ENCODE results near the gene NCBP2. TPM values are rescaled to one million over a fixed set of nuclear protein-coding genes. Genes with fewer than 3 reads are reported as not detected.

Gene NCBP2
- total RNA-seq, 2 experiments from 2014 or later = 54.6 to 55.6 TPM

- peaks cover 12% of the 10 kb centered on the region for H3K36me3 Mint-ChIP-seq (ENCODE audit: low read depth)
- no peaks in the 10 kb centered on the region for H3K9me3 Mint-ChIP-seq
- peaks cover 9% of the 10 kb centered on the region for H3K4me1 Mint-ChIP-seq
- ChIA-PET POLR2A (no interaction called here), CTCF (no interaction called here)
- no peak overlapping the region for H3K4me3 Mint-ChIP-seq
- DNase-seq = no peak
- peaks cover 2% of the 10 kb centered on the region for H3K27me3 Mint-ChIP-seq
- no peak overlapping the region for H3K27ac Mint-ChIP-seq
Observed at GRCh38 chr3:196965112-196965803, 22.9 kb upstream of the NCBP2 start.

- Mint-ChIP-seq H3K27ac (no peak overlapping the region), H3K36me3 (ENCODE audit: low read depth) (peaks cover 12% of the 10 kb centered on the region), H3K4me1 (peaks cover 8% of the 10 kb centered on the region), H3K4me3 (no peak overlapping the region), H3K9me3 (no peaks in the 10 kb centered on the region), H3K27me3 (peaks cover 3% of the 10 kb centered on the region)
- CTCF ChIA-PET = interaction anchor here (0.6 to 1.6 kb wide), 3 partner anchors 22 to 389 kb away, joined by 3 to 4 read pairs (median 4); no protein-coding TSS in a partner anchor
- no peak for DNase-seq
- POLR2A ChIA-PET = interaction anchor here (0.6 to 1.3 kb wide), 2 partner anchors 9 to 22 kb away, joined by 3 to 6 read pairs; partner anchors contain the start of gene NCBP2
Observed at GRCh38 chr3:196963631-196963953, 21.3 kb upstream of the NCBP2 start.

- H3K4me3 Mint-ChIP-seq = no peak overlapping the region
- ChIA-PET POLR2A (interaction anchor here (0.6 to 1.3 kb wide), 2 partner anchors 9 to 21 kb away, joined by 3 to 6 read pairs; partner anchors contain the start of gene NCBP2), CTCF (interaction anchor here (0.6 to 1.6 kb wide), 2 partner anchors 22 to 154 kb away, joined by 4 read pairs; no protein-coding TSS in a partner anchor)
- H3K27ac Mint-ChIP-seq = no peak overlapping the region
- no peak for DNase-seq
- H3K36me3 Mint-ChIP-seq (ENCODE audit: low read depth) = peaks cover 12% of the 10 kb centered on the region
- peaks cover 6% of the 10 kb centered on the region for H3K4me1 Mint-ChIP-seq
- no peaks in the 10 kb centered on the region for H3K9me3 Mint-ChIP-seq
- peaks cover 3% of the 10 kb centered on the region for H3K27me3 Mint-ChIP-seq
Observed at GRCh38 chr3:196962930-196963630, 20.8 kb upstream of the NCBP2 start.

GRCh38 chr3:196962108-196962929 lies 20.0 kb upstream of the NCBP2 start:
- ChIA-PET CTCF (no interaction called here), POLR2A (no interaction called here)
- peaks cover 3% of the 10 kb centered on the region for H3K27me3 Mint-ChIP-seq
- no peak for DNase-seq
- H3K4me1 Mint-ChIP-seq = no peaks in the 10 kb centered on the region
- H3K9me3 Mint-ChIP-seq = no peaks in the 10 kb centered on the region
- H3K36me3 Mint-ChIP-seq (ENCODE audit: low read depth) = peaks cover 12% of the 10 kb centered on the region
- H3K27ac Mint-ChIP-seq = no peak overlapping the region
- no peak overlapping the region for H3K4me3 Mint-ChIP-seq

DNA sequence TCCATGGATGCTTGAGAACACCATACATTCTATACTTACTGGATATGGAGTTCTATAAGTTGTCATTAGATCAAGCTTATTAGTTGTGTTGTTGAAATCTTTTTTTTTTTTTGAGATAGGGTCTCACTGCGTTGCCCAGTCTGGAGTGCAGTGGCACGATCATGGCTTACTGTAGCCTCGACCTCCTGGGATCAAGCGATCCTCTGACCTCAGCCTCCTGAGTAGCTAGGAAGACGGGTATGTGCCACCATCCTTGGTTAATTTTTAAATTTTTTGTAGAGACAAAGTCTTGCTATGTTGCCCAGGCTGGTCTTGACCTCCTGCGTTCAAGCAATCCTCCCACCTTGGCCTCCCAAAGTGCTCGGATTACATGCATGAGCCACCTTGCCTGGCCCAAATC lies 12.5 kb upstream of the NCBP2 start:
- ChIA-PET POLR2A (interaction anchor here (0.6 kb wide), 1 partner anchor 9 kb away, joined by 3 read pairs; no protein-coding TSS in a partner anchor), CTCF (no interaction called here)
- Mint-ChIP-seq H3K27ac (no peak overlapping the region), H3K9me3 (no peaks in the 10 kb centered on the region), H3K4me3 (no peak overlapping the region), H3K27me3 (peaks cover 8% of the 10 kb centered on the region), H3K4me1 (no peaks in the 10 kb centered on the region), H3K36me3 (ENCODE audit: low read depth) (no peaks in the 10 kb centered on the region)
- DNase-seq = no peak

GRCh38 chr3:196951371-196951770 lies 9.0 kb upstream of the NCBP2 start:
- Mint-ChIP-seq H3K27me3 (peaks cover 3% of the 10 kb centered on the region), H3K4me3 (no peak overlapping the region), H3K9me3 (no peaks in the 10 kb centered on the region), H3K36me3 (ENCODE audit: low read depth) (peaks cover 4% of the 10 kb centered on the region), H3K4me1 (no peaks in the 10 kb centered on the region), H3K27ac (no peak overlapping the region)
- POLR2A ChIA-PET = interaction anchor here (1.1 to 1.5 kb wide), 2 partner anchors 8 to 84 kb away, joined by 3 to 4 read pairs; partner anchors contain the start of gene SENP5
- CTCF ChIA-PET = no interaction called here
- no peak for DNase-seq

DNA sequence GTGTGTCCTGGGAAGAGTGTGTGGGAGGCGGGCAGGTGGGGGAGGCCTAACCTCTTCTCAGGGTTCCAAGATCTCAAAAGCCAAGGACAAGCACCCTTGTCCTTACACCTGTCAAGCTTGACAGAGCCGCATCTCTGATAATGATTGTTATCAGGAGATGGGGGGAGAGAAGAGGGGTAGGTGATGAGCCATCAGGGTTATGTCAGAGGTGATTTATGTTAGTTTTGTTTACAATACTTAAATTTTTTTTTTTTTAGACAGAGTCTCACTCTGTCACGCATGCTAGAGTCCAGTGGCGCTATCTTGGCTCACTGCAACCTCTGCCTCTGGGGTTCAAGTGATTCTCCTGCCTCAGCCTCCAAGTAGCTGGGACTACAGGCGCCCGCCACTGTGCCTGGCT lies 7.4 kb upstream of the NCBP2 start:
- CTCF ChIA-PET = interaction anchor here (1.2 to 1.6 kb wide), 2 partner anchors 8 to 20 kb away, joined by 3 to 4 read pairs; no protein-coding TSS in a partner anchor
- H3K36me3 Mint-ChIP-seq (ENCODE audit: low read depth) = peaks cover 7% of the 10 kb centered on the region
- DNase-seq = no peak
- no peak overlapping the region for H3K27ac Mint-ChIP-seq
- H3K4me3 Mint-ChIP-seq = no peak overlapping the region
- peaks cover 2% of the 10 kb centered on the region for H3K4me1 Mint-ChIP-seq
- peaks cover 1% of the 10 kb centered on the region for H3K27me3 Mint-ChIP-seq
- no peaks in the 10 kb centered on the region for H3K9me3 Mint-ChIP-seq
- POLR2A ChIA-PET = interaction anchor here (2.1 kb wide), 1 partner anchor 83 kb away, joined by 5 read pairs; the partner anchor contains the start of gene SENP5

DNA sequence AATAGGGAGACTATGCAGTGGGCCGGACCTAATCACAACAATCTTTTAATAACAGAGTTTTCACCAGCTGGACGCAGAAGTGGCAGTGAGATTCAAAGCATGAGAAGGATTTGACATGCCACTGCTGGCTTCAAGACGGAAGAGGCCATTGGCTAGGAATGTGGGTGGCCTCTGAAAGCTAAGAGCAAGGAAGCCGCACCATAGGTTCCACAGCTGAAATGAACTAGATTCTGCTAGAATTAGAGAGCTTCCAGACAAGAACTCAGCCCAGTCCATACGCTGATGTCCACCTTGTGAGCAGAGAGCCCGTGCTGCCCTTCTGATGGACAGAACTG lies 6.9 kb upstream of the NCBP2 start:
- ChIA-PET CTCF (interaction anchor here (1.6 kb wide), 1 partner anchor 21 kb away, joined by 4 read pairs; no protein-coding TSS in a partner anchor), POLR2A (interaction anchor here (2.1 kb wide), 1 partner anchor 82 kb away, joined by 5 read pairs; the partner anchor contains the start of gene SENP5)
- no peak overlapping the region for H3K27ac Mint-ChIP-seq
- peaks cover 12% of the 10 kb centered on the region for H3K36me3 Mint-ChIP-seq (ENCODE audit: low read depth)
- DNase-seq = no peak
- peaks cover 7% of the 10 kb centered on the region for H3K4me1 Mint-ChIP-seq
- H3K9me3 Mint-ChIP-seq = no peaks in the 10 kb centered on the region
- no peaks in the 10 kb centered on the region for H3K27me3 Mint-ChIP-seq
- no peak overlapping the region for H3K4me3 Mint-ChIP-seq

GRCh38 chr3:196948442-196949284 lies 6.3 kb upstream of the NCBP2 start:
- Mint-ChIP-seq H3K9me3 (no peaks in the 10 kb centered on the region), H3K4me3 (no peak overlapping the region), H3K36me3 (ENCODE audit: low read depth) (peaks cover 13% of the 10 kb centered on the region), H3K4me1 (peaks cover 13% of the 10 kb centered on the region), H3K27me3 (no peaks in the 10 kb centered on the region), H3K27ac (no peak overlapping the region)
- DNase-seq = no peak
- POLR2A ChIA-PET = interaction anchor here (2.1 kb wide), 1 partner anchor 81 kb away, joined by 5 read pairs; the partner anchor contains the start of gene SENP5
- CTCF ChIA-PET = interaction anchor here (1.6 kb wide), 1 partner anchor 21 kb away, joined by 4 read pairs; no protein-coding TSS in a partner anchor

GRCh38 chr3:196947860-196948441 lies 5.6 kb upstream of the NCBP2 start:
- no peak overlapping the region for H3K27ac Mint-ChIP-seq
- CTCF ChIA-PET = interaction anchor here (1.6 kb wide), 1 partner anchor 22 kb away, joined by 4 read pairs; no protein-coding TSS in a partner anchor
- peaks cover 20% of the 10 kb centered on the region for H3K4me1 Mint-ChIP-seq
- no peak overlapping the region for H3K4me3 Mint-ChIP-seq
- DNase-seq = no peak
- peaks cover 20% of the 10 kb centered on the region for H3K36me3 Mint-ChIP-seq (ENCODE audit: low read depth)
- POLR2A ChIA-PET = interaction anchor here (2.1 kb wide), 1 partner anchor 81 kb away, joined by 5 read pairs; the partner anchor contains the start of gene SENP5
- H3K27me3 Mint-ChIP-seq = no peaks in the 10 kb centered on the region
- H3K9me3 Mint-ChIP-seq = no peaks in the 10 kb centered on the region

DNA sequence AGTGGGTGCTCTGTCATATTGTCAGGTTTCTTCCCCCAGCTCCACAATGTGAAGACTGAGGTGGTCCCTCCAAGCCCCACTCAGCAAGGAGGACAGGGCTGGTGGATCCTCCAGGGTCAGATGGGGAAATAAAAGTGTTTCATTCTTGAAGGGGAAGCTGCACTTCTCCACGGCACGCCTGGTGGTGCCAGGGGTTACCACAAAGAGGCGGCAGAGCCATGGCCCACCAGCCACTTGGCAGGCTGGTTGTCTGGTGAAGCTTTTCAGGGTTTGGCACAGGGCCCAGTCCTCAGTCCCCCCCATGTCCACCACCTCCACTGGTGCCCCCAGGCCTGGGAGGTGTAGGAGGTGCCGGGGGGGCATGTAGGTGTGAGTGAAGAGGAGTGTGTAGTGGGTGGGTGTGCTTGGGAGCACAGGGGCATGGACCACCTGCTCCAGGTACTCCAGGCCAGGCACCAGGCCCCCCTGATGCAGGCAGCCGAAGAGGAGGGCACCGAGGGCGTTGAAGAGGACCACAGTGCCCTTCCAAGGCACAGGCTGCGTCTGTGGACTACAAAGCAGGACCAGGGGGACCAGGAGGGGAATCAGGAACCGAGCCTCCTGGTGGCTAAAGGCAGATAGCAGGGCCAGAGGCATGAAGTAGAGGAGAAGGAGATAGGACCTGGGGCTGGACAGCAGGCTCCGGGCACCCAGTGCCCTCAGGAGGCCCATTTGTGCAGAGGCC lies 5.0 kb upstream of the NCBP2 start:
- DNase-seq = no peak
- Mint-ChIP-seq H3K27ac (no peak overlapping the region), H3K9me3 (no peaks in the 10 kb centered on the region), H3K27me3 (no peaks in the 10 kb centered on the region), H3K4me3 (no peak overlapping the region), H3K36me3 (ENCODE audit: low read depth) (peaks cover 24% of the 10 kb centered on the region), H3K4me1 (peaks cover 23% of the 10 kb centered on the region)
- ChIA-PET POLR2A (no interaction called here), CTCF (no interaction called here)
